Activated CD4-positive, alpha-beta T cell treated with anti-CD3 and anti-CD28 coated beads, Interleukin-2, Interleukin-4, amounts not matched to agents 100 ng/mL and 50 ng/mL, durations not matched to agents 16 hours and 8 hours (primary cell): ENCODE measurements around the gene REPS2.

Source experiments
- DNase-seq: peaks from one replicate; pipeline ENCODE4 v3.0.0-alpha.2; 2020; ENCODE audit warnings: low spot score

Gene REPS2

DNA sequence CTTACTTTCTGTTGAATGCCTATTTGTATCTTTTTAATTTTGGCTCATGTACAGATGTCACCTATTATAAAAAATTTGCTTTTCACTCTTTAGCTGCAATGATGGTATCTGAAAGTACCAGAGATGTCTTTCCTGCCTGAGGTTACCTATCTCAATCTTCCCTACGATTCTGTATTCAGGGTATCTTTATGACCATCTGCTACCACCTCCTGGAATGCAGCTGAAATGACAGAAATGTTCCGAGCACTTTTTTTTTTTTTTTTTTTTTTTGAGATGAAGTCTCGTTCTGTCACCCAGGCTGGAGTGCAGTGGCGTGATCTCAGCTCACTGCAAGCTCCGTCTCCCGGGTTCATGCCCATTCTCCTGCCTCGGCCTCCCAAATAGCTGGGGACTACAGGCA lies 136.4 kb downstream of the REPS2 start:
- DNase-seq: no peak

DNA sequence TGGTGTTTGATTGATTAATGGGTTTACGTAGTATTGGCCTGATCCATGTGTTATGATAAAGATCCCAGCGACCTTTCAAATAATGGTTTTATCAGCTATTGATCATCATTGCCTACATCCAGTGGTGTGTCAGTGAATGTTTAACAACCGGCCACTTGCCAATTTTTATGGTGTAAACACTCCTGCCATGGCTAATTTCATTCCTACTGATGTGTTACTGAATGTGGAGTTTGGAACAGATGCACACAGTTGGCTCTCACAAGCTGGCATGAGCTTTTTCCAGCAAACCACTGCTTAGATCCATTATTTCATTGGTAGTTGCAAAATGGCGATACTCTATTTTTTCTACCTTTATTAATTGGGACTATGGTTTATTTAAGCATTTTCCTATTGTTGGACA lies 139.9 kb downstream of the REPS2 start:
- no peak for DNase-seq

DNA sequence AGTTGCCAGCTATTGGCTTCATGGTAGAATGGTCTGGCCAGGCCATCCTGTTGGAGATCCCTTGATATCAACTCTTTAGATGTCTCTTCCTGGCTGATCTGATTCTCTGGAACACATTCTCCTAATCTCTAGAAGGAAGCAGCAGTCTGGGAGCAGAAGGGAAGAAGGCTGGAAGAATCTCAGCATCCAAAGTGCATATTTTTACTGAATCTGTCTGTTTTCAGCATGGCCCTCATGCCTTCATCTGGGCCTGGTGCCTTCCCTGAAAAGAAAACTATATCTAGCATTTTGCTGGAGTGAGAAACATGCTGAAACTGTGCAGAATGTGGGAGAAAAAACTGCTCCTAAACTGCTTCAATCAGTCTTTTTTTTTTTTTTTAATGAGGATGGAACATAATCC lies 148.7 kb downstream of the REPS2 start:
- DNase-seq: no peak

GRCh38 chrX:17098516-17099247 lies 152.2 kb downstream of the REPS2 start:
- no peak for DNase-seq

- DNase-seq: no peak
Observed at GRCh38 chrX:17104433-17104832, 158.0 kb downstream of the REPS2 start.

DNA sequence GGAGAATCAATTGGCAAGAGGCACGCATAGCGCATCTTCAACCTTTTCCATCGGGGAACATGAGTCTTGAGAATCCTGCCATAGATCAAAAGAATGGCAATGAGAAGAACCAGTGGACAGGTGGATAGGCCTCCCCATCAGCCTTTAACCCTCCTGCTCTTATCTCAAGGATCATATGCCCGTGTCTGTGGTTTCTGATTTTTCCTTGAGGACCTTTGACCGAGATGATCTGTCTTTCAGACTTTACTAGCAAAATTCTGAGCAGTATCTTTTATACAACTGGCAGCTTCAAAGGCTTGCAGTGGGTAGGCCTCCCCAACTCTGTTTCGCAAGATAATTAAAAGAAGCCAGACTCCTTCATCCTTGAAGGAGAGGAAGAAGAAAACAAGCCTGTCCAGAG lies 174.4 kb downstream of the REPS2 start:
- DNase-seq: no peak

DNA sequence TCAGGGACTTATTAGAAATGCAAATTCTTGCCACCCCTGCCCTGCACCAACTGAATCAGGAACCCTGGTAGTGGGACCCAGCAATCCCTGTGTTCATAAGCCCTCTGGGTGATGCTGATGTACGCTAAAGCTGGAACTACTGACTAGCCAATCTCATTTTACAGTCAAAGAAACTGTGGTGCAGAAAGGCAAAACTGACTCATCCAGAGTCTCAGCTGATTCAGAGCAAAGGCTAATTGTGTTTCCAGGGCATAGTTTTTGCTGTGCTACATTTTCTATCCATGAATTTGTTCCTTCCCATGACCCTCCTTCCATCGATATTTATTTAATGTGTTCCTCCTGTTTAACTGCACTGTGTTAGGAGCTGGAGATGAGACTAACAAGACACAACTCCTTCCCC lies 207.5 kb downstream of the REPS2 start:
- DNase-seq: no peak

DNA sequence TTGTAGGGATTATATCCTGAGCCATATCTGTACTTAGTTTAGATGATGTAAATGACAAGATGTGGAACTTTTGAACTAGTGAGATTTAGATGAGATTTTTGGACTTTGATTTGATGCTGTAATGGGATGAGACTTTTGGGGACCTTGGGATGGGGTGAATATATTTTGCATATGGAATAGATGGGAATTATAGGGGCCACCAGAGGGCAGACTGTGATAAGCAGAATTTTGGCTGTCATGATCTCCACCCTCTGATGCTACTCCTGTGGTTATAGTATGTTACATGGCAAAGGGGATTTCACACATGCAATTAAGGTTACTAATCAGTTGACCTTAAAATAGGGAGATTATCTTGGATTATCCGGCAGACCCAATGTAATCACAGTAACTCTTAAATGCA lies 214.5 kb downstream of the REPS2 start:
- DNase-seq: no peak

DNA sequence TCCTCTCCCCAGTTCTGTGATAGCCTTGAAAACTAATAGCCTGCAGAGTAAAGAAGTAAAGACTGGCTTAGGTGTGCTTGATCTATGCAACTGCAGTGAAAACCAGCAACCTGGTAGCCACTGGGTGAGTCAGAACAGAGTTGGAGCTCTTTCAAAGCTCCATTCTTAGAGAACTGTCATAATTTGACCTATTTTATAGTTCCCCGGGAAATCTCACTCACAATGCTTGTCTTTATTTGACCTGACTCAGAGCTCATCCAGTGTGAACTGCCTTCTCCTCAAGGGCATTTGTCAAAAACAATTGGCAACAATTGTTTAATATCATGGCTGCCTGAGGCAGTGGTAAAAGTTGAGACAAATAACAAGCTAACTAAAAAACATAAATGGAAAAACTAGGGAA lies 215.5 kb downstream of the REPS2 start:
- no peak for DNase-seq

- no peak for DNase-seq
Observed at GRCh38 chrX:17164079-17164478, 217.6 kb downstream of the REPS2 start.

DNA sequence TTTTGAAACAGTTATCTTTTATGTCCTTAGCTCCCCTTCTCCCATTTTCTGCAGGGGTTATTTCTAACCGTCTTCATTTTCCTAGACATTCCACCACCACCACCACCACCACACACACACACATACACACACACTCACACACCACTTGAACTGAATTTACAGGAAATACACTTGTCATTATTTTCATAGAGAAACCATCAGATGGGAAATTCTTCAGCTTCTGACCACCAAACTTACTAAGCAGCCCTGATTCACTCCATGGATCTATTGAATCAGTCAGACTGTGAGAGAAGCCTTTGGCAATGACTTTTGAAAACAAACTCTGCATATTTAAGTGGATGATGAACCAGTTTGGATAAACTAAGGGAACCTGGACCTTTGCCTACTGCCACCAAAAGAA lies 218.5 kb downstream of the REPS2 start:
- DNase-seq: no peak

DNA sequence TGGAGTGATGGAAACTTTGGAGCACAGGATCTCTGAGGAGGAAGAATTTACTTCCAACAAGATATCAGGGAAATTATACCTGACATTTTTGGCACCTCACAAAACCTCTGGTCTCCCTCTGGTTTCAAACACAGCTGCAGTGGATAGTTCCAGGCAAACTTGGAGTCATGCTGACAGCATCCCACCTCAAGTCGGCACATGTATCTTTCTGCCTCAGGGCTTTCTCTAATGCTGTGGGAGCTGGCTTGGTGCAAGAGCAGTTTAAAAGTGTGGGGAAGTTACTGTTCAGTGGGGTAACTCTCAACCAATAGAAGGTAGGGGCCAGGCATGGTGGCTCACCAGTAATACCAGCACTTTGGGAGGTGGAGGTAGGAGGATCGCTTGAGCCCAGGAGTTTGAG lies 221.5 kb downstream of the REPS2 start:
- no peak for DNase-seq

GRCh38 chrX:17170973-17171372 lies 224.5 kb downstream of the REPS2 start:
- no peak for DNase-seq

- no peak for DNase-seq
Observed at GRCh38 chrX:17174671-17175070, 228.2 kb downstream of the REPS2 start.

GRCh38 chrX:17182317-17182716 lies 235.9 kb downstream of the REPS2 start:
- DNase-seq: no peak

DNA sequence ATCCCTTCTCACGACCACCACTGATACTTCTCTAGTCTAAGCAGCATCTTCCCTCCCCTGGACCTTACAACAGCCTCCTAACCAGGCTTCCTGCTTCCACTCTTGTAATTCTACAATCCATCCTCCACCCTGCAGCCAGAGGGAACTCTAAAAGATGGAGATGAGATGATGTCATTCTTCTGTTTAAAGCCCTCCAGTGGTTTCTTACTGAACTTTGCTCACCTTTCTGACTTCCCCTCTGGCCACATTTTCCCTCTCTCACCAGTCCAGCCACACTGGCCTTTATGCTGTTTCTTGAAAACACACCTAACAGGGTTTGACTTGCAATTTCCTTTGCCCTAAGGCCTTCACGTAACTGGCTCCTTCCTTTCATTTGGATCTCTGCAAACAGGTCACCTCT lies 237.1 kb downstream of the REPS2 start:
- no peak for DNase-seq

- DNase-seq: no peak
Observed at GRCh38 chrX:17185431-17185830, 239.0 kb downstream of the REPS2 start.

DNA sequence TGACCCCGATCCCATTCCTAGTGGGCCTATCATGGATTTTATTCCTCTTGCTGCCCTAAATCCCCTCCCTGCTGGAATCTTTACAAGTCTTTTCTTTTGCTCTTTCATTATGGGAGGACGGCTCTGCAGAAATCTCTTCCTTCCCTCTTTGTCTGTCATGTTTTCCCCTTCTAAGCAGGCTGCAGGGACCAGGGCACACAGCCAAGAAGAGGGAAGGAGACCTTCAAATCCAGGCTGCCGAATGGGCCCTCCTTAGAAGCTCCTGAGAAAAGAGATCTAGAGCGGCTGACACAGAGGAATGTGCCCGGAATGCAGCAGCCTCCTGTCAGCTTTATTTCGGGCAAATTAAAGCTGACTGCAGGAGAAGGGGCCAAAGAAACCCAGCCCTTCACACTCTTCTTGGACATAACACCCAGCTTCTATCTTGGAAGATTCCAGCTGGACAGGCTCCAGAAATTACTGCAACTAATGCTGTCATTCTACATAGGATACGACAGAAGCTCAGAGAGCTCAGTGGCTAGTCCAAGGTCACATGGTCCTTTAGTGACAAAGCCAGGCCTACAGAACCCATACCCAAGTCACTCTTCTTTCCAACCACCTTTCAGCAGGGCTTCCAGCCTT lies 240.8 kb downstream of the REPS2 start:
- DNase-seq: no peak

DNA sequence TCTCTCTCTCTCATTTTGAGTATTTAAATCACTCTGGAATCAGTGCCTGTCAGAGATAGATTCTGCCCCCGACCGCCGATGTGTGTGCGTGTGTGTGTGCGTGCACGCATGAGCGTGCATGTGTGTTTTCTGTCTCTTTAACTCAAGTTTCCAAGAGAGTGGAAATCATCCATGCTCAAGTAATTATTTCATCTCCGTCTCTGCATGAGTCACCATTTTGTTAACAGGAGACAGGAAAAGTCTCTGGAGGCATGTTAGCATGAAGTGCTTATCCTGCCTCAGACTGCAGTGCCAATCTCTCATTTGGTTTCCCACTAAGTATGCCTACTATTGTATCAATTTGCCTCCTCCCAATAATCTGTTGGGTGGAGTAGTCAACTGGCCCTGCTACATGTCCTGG lies 245.6 kb downstream of the REPS2 start:
- no peak for DNase-seq
